GM23248 (cell line): Measurements from ENCODE around the gene CEP63.

Source experiments
- EZH2 ChIP-seq: fragments of 200-600 bp; sonication (generic); IDR thresholded peaks from 2 replicates; pipeline ENCODE4 v1.6.1; 2018; ENCODE audit warnings: antibody characterized with exemption, mild to moderate bottlenecking; ENCODE audit not compliant: insufficient read depth, poor library complexity, severe bottlenecking
- EZH2phosphoT487 ChIP-seq: fragments of 200-600 bp; sonication (generic); IDR thresholded peaks from 2 replicates; pipeline ENCODE4 v1.6.1; 2018; ENCODE audit warnings: antibody characterized with exemption, moderate library complexity, mild to moderate bottlenecking, low read depth; ENCODE audit not compliant: insufficient read depth

DNA sequence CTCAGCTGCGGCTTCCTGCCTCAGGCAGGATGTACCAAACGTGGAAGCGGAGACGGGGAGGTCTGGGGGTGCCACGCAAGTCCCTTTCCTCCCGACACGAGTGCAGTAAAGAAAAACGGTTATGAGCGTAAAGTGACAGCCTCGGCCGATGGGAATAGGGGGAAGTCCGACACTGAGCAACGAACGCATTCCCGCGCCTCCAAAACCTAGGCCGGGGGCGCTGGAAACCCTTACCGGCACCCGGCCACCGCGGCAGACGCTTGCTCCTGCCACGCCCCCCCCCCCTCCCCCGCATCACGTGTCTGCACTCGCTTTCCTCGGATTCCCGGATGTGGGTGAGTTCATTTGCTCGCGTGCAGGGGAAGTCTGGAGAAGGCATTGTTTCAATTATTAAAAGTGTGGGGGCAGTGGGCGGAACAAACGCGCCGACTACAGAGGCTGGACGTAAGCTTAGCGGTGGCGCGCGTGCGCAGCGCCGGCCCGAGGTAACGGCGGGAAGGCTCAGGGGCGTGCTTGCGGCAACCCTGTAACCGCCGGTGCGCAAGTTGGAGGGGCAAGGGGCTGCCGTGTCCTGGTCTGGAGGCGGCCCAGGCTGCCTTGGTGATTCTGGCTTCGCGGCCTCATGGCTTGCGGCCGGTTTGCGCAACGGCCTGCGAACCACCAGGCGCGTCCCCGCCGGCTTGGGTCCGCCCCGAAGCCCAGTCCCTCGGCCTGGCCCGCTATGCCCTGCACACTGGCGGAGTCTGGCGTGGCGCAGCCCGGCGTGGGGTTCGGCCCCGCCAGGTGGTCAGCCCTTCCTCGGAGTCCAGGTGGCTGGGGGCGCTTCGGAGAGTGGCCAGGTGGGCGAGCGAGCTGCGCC lies at the start of gene CEP63, which contains the start of gene ANAPC13:
- TF ChIP-seq EZH2 = no peak
- TF ChIP-seq EZH2phosphoT487 = no peak
